ENCODE data around the gene BORCS5.

- TF ChIP-seq POLR2A (IDR thresholded peaks at IDR 0.05) (no peak), CTCF (IDR thresholded peaks at IDR 0.05) (no peak)
Observed at GRCh38 chr12:12384571-12385340, 27.9 kb downstream of the BORCS5 start.

All from testis (tissue), 2 donors.